GM23248 (cell line): ENCODE data around the gene GALNT5.

Experiments
- EZH2 ChIP-seq: fragments of 200-600 bp; sonication (generic); IDR thresholded peaks from 2 replicates; pipeline ENCODE4 v1.6.1; 2018; ENCODE audit warnings: antibody characterized with exemption, mild to moderate bottlenecking; ENCODE audit not compliant: insufficient read depth, poor library complexity, severe bottlenecking
- EZH2phosphoT487 ChIP-seq: fragments of 200-600 bp; sonication (generic); IDR thresholded peaks from 2 replicates; pipeline ENCODE4 v1.6.1; 2018; ENCODE audit warnings: antibody characterized with exemption, moderate library complexity, mild to moderate bottlenecking, low read depth; ENCODE audit not compliant: insufficient read depth

DNA sequence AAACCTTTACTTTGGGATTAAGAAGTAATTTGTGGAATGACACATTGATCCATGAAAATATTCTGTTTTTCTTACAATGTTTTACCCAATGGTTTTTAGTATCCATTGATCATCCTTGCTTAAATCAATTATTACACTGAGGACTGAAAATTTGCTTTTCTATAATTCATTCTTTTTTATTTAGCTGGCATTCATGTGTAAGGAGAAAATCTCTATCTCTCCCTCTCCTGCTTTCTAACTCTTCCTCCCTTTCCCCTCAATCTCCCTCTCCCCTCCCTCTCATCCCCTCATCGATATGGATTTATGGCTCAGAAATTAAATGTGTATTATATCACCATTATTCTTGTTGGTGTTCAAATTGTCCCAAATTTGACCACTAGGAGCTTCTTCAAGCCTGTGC is 29.7 kb downstream of the GALNT5 start:
- TF ChIP-seq EZH2 (no peak), EZH2phosphoT487 (no peak)
